Hepatocyte (in vitro differentiated cells): ENCODE measurements around the gene DAND5. TPM values are rescaled to one million over a fixed set of nuclear protein-coding genes. Genes with fewer than 3 reads are reported as not detected.

Source experiments
- DNase-seq: peaks from one replicate; pipeline ENCODE4 v3.0.0-alpha.2; 2016; ENCODE audit warnings: low spot score
- H2AFZ ChIP-seq: fragments of 200-600 bp; sonication (generic); 2 replicates; pipeline ENCODE4 v1.6.0; 2016; ENCODE audit warnings: antibody characterized with exemption, mild to moderate bottlenecking
- H3K27ac ChIP-seq: fragments of 200-600 bp; sonication (generic); 2 replicates; pipeline ENCODE4 v1.5.1; 2016; ENCODE audit warnings: mild to moderate bottlenecking
- H3K27me3 ChIP-seq: fragments of 200-600 bp; sonication (generic); 2 replicates; pipeline ENCODE4 v1.6.1; 2016
- H3K36me3 ChIP-seq: fragments of 200-600 bp; sonication (generic); replicated peaks from 2 replicates; pipeline ENCODE4 v1.5.1; 2016; ENCODE audit warnings: low read depth; ENCODE audit not compliant: insufficient read depth
- H3K4me1 ChIP-seq: fragments of 200-600 bp; sonication (generic); 2 replicates; pipeline ENCODE4 v1.5.1; 2016; ENCODE audit warnings: mild to moderate bottlenecking, moderate library complexity; ENCODE audit not compliant: insufficient read depth
- H3K4me2 ChIP-seq: fragments of 200-600 bp; sonication (generic); 2 replicates; pipeline ENCODE4 v1.6.0; 2016
- H3K4me3 ChIP-seq: fragments of 200-600 bp; sonication (generic); 2 replicates; pipeline ENCODE4 v1.5.1; 2016; ENCODE audit warnings: mild to moderate bottlenecking
- H3K79me2 ChIP-seq: fragments of 200-600 bp; sonication (generic); 2 replicates; pipeline ENCODE4 v1.6.0; 2017; ENCODE audit warnings: mild to moderate bottlenecking
- H3K9me2 ChIP-seq: fragments of 200-600 bp; sonication (generic); replicated peaks from 2 replicates; pipeline ENCODE4 v1.6.0; 2017; ENCODE audit warnings: mild to moderate bottlenecking; ENCODE audit not compliant: insufficient read depth
- H3K9me3 ChIP-seq: fragments of 200-600 bp; sonication (generic); 2 replicates; pipeline ENCODE4 v1.5.1; 2016; ENCODE audit warnings: low read depth, mild to moderate bottlenecking
- H4K20me1 ChIP-seq: fragments of 200-600 bp; sonication (generic); 2 replicates; pipeline ENCODE4 v1.6.0; 2016; ENCODE audit warnings: mild to moderate bottlenecking; ENCODE audit not compliant: insufficient read depth, poor library complexity, severe bottlenecking
- EZH2 ChIP-seq: fragments of 200-600 bp; sonication (generic); IDR thresholded peaks from 2 replicates; pipeline ENCODE4 v1.6.1; 2016; ENCODE audit warnings: antibody characterized with exemption, mild to moderate bottlenecking, borderline replicate concordance
- EZH2phosphoT487 ChIP-seq: fragments of 200-600 bp; sonication (generic); IDR thresholded peaks from one replicate; pipeline ENCODE4 v1.6.1; 2018; ENCODE audit warnings: antibody characterized with exemption, mild to moderate bottlenecking, low read depth, moderate library complexity; ENCODE audit not compliant: unreplicated experiment, severe bottlenecking
- WGBS: methylation state at CpG from one replicate; pipeline ENCODE4 v1.1.6; 2016; ENCODE audit warnings: low lambda C conversion rate; ENCODE audit errors: missing lambda C conversion rate; 5-methylcytosine and 5-hydroxymethylcytosine counted together
- polyA plus RNA-seq: library from polyadenylated mRNA; unstranded; fragments of >200 nt; fragmentation: Nextera tagmentation; extraction: Ambion mirVana; gene quantifications from 2 replicates; pipeline ENCODE4 v1.2.1, GENCODE V29; 2016
- total RNA-seq: library from RNA; depleted of rRNA; stranded (reverse); fragments of >200 nt; gene quantifications from 2 replicates; pipeline ENCODE4 v1.2.3, GENCODE V29; 2014
- TF ChIP-seq, protein P1 (sequence below): fragments of 200-600 bp; sonication (generic); IDR thresholded peaks from 2 replicates; pipeline ENCODE4 v1.5.1; 2016; ENCODE audit warnings: antibody characterized with exemption, mild to moderate bottlenecking; ENCODE audit not compliant: poor library complexity

Gene DAND5
- total and polyA plus RNA-seq, 2 experiments from 2014 or later, result 0.17 TPM; not detected in 1

DNA sequence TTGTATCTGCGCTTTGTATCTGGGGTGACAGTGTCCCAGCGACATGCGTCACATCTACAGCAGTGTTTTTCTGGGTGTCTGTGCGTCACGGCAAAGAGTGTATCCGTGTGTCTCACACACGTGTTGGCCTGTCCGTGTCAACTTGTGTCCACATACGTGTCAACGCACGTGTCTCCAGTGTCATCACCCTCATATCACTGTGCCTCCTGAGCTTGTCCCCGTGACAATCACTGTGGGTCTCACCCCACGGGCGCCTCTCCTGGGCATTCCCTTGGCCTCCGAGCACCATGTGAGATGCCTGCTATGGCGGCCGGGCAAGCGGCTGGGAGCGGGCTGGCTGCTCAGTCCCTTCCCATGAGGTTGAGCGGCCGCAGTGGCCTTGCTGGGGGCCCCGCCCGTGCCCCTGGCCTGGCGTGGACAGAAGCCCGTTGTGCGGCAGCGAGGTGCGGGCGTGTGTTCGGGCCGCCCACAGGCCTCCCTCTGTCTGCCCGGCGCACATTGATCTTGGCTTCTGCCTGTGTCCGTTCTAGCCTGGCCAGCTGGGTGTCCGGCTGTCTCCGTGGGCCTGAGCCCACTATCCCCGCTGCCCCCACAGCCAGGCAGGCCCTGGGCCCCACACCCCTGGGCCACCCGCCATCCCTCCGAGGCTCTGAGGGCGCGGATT lies 32.3 kb downstream of the DAND5 start:
- peak overlapping the region; percentile 57 for H3K4me2 ChIP-seq
- no peaks in the 10 kb centered on the region for H3K36me3 ChIP-seq
- no peak overlapping the region for H2AFZ ChIP-seq
- no peaks in the 10 kb centered on the region for H3K9me3 ChIP-seq
- H3K27me3 ChIP-seq, result peaks cover 62% of the 10 kb centered on the region
- H4K20me1 ChIP-seq, result peaks cover 14% of the 10 kb centered on the region
- TF ChIP-seq EZH2 (no peak), EZH2phosphoT487 (no peak)
- TF ChIP-seq, protein P1, sequence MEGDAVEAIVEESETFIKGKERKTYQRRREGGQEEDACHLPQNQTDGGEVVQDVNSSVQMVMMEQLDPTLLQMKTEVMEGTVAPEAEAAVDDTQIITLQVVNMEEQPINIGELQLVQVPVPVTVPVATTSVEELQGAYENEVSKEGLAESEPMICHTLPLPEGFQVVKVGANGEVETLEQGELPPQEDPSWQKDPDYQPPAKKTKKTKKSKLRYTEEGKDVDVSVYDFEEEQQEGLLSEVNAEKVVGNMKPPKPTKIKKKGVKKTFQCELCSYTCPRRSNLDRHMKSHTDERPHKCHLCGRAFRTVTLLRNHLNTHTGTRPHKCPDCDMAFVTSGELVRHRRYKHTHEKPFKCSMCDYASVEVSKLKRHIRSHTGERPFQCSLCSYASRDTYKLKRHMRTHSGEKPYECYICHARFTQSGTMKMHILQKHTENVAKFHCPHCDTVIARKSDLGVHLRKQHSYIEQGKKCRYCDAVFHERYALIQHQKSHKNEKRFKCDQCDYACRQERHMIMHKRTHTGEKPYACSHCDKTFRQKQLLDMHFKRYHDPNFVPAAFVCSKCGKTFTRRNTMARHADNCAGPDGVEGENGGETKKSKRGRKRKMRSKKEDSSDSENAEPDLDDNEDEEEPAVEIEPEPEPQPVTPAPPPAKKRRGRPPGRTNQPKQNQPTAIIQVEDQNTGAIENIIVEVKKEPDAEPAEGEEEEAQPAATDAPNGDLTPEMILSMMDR, result no peak
- no peaks in the 10 kb centered on the region for H3K9me2 ChIP-seq
- peak overlapping the region; percentile 59 for H3K27ac ChIP-seq
- no peak overlapping the region for H3K4me3 ChIP-seq
- 85% methylated on average over 30 of the region's 41 CpGs for WGBS
- no peak for DNase-seq
- H3K4me1 ChIP-seq, result peaks cover 17% of the 10 kb centered on the region
- H3K79me2 ChIP-seq, result peaks cover 21% of the 10 kb centered on the region

DNA sequence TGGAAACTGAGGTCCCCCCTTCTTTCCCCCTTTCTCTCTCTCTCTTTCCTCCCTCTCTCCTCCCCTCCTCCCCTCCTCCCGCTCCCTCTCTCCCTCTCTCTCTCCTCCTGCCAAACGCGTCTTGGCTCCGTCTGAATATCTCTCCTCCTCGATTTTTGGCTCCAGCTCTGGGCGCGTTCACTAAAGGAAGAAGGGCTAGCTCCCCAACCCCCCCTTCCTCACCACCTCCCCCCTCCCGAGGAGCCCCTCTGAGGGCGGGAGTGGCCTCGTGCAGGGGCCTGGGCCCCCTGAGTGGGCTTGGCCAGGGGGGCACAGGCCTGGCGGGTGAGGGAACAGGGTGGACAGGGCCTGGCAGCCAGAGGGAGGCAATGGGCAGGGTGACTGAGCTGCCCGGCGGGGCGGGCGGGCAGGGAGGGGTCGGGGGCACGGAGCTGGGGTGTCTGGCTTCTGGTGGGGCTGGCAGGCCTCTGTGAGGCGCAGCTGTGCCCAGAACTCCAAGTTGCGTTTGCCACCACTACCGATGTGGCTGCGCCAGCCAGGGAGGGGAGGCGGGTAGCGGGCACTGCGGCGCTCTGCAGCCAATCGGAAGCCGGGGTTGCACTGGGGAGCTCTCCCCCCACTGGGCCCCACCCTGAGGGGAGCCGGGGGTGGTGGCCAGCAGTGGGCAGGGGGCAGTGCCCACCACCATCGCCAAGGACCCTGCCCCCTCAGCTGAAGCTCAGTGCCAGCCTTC lies 33.0 kb downstream of the DAND5 start:
- Histone ChIP-seq H3K27ac (peak overlapping the region; percentile 59), H3K9me2 (no peaks in the 10 kb centered on the region), H3K79me2 (peaks cover 14% of the 10 kb centered on the region), H3K4me2 (peak overlapping the region; percentile 69), H3K4me3 (no peak overlapping the region), H3K9me3 (no peaks in the 10 kb centered on the region), H2AFZ (no peak overlapping the region), H3K36me3 (no peaks in the 10 kb centered on the region), H3K27me3 (peaks cover 57% of the 10 kb centered on the region), H3K4me1 (peaks cover 11% of the 10 kb centered on the region), H4K20me1 (peaks cover 14% of the 10 kb centered on the region)
- DNase-seq, result peak; percentile 64
- TF ChIP-seq EZH2phosphoT487 (no peak), EZH2 (no peak)
- TF ChIP-seq, protein P1, result no peak
- 41% methylated on average over 12 of the region's 29 CpGs for WGBS

DNA sequence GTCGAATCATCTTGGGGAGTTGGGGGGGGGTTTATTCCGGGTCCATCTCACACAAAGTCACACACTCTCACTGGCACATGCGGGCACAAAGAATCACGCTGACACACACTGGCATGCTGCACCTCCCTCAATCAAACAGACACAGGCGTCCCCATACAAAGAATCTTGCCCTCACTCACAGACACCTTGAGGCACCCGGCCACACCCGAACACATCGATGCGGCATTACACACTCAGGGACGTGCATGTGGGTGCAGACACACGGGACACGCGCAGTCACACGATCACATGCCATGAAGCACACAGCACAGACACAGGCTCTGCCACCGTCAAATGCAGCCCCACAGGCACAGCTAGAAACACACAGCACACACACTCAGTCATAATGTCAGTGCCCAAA lies 33.7 kb downstream of the DAND5 start:
- no peak for DNase-seq
- no peak overlapping the region for H3K4me2 ChIP-seq
- no peaks in the 10 kb centered on the region for H3K9me3 ChIP-seq
- H3K27ac ChIP-seq, result no peak overlapping the region
- H4K20me1 ChIP-seq, result peaks cover 20% of the 10 kb centered on the region
- H3K79me2 ChIP-seq, result peaks cover 9% of the 10 kb centered on the region
- WGBS, result 86% methylated on average over 14 of the region's 15 CpGs
- no peaks in the 10 kb centered on the region for H3K9me2 ChIP-seq
- H3K4me1 ChIP-seq, result peaks cover 4% of the 10 kb centered on the region
- H3K4me3 ChIP-seq, result no peak overlapping the region
- H3K27me3 ChIP-seq, result peaks cover 55% of the 10 kb centered on the region
- no peaks in the 10 kb centered on the region for H3K36me3 ChIP-seq
- TF ChIP-seq, protein P1, result no peak
- TF ChIP-seq EZH2phosphoT487, result no peak
- no peak for TF ChIP-seq EZH2
- H2AFZ ChIP-seq, result no peak overlapping the region
